Panc1 (cell line): ENCODE measurements around the gene VIPR2.

Source experiments
- TF ChIP-seq, protein P1 (sequence below): fragments of 450-650 bp; IDR thresholded peaks from 2 replicates; pipeline ENCODE4 v1.5.1; 2017; ENCODE audit warnings: mild to moderate bottlenecking
- TF ChIP-seq, protein P2 (sequence below), 2 experiments: IDR thresholded peaks; 2 replicates each; pipeline ENCODE4 v1.6.1; 2011 to 2012; ENCODE audit warnings: low read depth in 2 of 2, control low read depth in 1 of 2, low read length in 1 of 2, mild to moderate bottlenecking in 1 of 2, moderate library complexity in 1 of 2; ENCODE audit not compliant: insufficient read depth in 1 of 2

DNA sequence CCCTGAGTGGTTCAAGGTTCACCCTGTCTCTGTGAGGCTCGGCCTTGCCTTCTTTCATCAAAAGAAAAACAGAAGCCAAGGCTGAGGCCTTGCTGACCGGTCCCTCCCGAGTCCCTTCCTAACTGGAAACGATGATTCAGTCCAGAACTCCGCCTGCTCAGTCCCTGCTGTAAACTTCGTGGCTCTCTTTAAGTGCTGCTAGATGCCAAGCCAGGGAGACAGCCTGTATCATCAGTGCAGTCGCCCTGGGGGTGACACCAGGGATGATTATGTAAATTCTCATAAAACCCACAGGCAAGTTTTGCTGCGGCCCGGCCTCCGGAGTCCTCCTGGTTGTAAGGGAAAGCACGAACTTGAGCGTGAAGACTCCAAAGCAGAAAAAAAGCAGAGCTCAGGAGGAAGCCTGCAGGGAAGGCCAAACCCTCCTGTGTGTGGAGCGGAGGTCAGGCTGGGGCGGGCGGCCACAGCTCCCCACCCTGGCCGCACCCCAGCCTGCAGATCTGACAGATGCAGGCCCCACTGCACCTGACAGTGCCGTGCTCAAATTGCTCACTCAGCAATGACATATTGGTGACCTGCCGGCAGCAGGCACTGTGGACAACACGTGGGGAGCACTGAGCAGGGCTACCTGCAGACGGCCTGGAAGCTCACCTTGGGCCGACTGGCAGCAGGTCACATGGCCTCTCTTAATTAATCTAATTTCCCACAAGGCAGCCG, 164.9 kb downstream of the VIPR2 start:
- TF ChIP-seq, protein P1, sequence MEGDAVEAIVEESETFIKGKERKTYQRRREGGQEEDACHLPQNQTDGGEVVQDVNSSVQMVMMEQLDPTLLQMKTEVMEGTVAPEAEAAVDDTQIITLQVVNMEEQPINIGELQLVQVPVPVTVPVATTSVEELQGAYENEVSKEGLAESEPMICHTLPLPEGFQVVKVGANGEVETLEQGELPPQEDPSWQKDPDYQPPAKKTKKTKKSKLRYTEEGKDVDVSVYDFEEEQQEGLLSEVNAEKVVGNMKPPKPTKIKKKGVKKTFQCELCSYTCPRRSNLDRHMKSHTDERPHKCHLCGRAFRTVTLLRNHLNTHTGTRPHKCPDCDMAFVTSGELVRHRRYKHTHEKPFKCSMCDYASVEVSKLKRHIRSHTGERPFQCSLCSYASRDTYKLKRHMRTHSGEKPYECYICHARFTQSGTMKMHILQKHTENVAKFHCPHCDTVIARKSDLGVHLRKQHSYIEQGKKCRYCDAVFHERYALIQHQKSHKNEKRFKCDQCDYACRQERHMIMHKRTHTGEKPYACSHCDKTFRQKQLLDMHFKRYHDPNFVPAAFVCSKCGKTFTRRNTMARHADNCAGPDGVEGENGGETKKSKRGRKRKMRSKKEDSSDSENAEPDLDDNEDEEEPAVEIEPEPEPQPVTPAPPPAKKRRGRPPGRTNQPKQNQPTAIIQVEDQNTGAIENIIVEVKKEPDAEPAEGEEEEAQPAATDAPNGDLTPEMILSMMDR = no peak
- TF ChIP-seq, protein P2, sequence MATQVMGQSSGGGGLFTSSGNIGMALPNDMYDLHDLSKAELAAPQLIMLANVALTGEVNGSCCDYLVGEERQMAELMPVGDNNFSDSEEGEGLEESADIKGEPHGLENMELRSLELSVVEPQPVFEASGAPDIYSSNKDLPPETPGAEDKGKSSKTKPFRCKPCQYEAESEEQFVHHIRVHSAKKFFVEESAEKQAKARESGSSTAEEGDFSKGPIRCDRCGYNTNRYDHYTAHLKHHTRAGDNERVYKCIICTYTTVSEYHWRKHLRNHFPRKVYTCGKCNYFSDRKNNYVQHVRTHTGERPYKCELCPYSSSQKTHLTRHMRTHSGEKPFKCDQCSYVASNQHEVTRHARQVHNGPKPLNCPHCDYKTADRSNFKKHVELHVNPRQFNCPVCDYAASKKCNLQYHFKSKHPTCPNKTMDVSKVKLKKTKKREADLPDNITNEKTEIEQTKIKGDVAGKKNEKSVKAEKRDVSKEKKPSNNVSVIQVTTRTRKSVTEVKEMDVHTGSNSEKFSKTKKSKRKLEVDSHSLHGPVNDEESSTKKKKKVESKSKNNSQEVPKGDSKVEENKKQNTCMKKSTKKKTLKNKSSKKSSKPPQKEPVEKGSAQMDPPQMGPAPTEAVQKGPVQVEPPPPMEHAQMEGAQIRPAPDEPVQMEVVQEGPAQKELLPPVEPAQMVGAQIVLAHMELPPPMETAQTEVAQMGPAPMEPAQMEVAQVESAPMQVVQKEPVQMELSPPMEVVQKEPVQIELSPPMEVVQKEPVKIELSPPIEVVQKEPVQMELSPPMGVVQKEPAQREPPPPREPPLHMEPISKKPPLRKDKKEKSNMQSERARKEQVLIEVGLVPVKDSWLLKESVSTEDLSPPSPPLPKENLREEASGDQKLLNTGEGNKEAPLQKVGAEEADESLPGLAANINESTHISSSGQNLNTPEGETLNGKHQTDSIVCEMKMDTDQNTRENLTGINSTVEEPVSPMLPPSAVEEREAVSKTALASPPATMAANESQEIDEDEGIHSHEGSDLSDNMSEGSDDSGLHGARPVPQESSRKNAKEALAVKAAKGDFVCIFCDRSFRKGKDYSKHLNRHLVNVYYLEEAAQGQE (IDR thresholded peaks at IDR 0.05; ENCODE audit: insufficient read depth in 1 of 2, low read depth in 2 of 2, low read length in 1 of 2) = no peak
